AG10803 (cell line): ENCODE measurements around the gene IRF2.
"Not testable (repeated sequence)": the region's sequence is repeated elsewhere in the genome, so short reads cannot be mapped to it uniquely, and the experiment has no call there.

ENCODE experiments used
- DNase-seq: peaks from one replicate; pipeline ENCODE4 v3.0.0; 2010; ENCODE audit warnings: low read depth
- H3K4me3 ChIP-seq: 2 replicates; pipeline ENCODE4 v1.5.1; 2011; ENCODE audit warnings: mild to moderate bottlenecking, low read length, control low read depth
- TF ChIP-seq, protein P1 (sequence below): conservative IDR thresholded peaks from 2 replicates; pipeline ENCODE4 v1.5.1; 2011; ENCODE audit warnings: mild to moderate bottlenecking, low read length, control low read depth, inconsistent platforms

The IRF2 gene

DNA sequence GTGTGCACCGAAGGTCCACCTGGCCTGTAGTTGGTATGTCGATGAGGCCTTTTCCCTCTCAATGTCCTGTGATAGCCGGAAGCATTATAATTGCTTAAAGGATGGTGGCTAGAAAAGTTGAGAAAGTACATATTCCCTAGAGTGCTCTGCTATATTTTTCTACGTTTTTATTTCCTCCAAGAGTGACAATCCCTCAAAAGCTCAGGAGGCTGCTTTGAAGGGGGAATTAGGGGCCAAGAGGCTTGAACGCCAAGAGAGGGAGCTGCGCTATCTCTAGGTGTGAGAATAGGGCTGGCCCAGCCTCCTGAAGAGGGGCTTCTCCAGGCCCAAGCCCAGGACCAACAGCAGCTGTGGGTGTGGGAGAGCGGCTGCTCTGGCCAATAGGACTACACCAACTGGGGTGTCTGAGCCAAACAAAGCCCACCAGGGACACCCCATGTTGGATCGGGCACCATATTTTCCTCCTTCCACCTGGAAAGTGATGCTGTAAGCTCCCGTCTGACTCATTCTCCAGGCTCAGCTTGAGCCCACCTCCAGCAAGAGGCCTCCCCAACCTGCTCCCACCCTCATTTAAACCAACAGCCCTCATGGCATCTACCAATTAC lies 124.0 kb downstream of the IRF2 start:
- TF ChIP-seq, protein P1, sequence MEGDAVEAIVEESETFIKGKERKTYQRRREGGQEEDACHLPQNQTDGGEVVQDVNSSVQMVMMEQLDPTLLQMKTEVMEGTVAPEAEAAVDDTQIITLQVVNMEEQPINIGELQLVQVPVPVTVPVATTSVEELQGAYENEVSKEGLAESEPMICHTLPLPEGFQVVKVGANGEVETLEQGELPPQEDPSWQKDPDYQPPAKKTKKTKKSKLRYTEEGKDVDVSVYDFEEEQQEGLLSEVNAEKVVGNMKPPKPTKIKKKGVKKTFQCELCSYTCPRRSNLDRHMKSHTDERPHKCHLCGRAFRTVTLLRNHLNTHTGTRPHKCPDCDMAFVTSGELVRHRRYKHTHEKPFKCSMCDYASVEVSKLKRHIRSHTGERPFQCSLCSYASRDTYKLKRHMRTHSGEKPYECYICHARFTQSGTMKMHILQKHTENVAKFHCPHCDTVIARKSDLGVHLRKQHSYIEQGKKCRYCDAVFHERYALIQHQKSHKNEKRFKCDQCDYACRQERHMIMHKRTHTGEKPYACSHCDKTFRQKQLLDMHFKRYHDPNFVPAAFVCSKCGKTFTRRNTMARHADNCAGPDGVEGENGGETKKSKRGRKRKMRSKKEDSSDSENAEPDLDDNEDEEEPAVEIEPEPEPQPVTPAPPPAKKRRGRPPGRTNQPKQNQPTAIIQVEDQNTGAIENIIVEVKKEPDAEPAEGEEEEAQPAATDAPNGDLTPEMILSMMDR = no peak
- H3K4me3 ChIP-seq = no peak overlapping the region
- no peak for DNase-seq

DNA sequence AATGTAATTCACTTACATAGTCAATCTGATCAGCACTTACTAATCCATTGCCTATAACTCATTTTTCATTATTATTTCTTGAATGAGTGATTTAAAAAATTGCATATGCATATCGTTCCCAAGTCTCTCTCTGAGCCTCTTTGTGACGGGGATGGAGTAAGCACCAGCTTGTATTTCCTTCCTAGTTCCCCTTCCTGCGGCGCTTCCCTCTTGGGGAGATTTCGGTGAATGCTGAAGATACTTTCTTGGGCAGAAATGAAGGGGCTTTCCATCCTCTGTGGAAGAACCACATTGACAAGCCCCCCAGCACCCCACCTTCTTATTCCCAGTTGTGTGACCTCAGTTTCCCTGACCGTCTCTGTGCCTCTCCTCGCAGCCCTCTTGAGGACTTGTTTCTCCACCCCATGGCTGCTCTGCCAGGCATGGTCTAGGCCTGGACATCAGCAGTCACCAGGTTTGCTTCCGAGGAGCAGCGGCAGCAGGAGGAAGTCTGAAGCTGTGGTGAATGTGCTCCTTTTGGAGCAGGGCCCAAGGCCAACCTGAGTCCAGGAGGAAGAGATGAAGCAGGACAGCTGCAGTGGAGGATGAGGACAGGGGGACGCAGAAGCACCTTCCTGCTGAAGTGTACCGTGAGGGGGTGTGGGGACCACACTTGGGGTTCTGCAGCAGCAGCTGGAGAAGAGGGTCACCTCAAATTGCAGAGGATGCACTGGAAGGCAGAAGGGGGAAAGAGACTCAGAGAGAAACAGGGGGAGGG lies 124.9 kb downstream of the IRF2 start:
- no peak overlapping the region for H3K4me3 ChIP-seq
- no peak for DNase-seq
- TF ChIP-seq, protein P1 = no peak

DNA sequence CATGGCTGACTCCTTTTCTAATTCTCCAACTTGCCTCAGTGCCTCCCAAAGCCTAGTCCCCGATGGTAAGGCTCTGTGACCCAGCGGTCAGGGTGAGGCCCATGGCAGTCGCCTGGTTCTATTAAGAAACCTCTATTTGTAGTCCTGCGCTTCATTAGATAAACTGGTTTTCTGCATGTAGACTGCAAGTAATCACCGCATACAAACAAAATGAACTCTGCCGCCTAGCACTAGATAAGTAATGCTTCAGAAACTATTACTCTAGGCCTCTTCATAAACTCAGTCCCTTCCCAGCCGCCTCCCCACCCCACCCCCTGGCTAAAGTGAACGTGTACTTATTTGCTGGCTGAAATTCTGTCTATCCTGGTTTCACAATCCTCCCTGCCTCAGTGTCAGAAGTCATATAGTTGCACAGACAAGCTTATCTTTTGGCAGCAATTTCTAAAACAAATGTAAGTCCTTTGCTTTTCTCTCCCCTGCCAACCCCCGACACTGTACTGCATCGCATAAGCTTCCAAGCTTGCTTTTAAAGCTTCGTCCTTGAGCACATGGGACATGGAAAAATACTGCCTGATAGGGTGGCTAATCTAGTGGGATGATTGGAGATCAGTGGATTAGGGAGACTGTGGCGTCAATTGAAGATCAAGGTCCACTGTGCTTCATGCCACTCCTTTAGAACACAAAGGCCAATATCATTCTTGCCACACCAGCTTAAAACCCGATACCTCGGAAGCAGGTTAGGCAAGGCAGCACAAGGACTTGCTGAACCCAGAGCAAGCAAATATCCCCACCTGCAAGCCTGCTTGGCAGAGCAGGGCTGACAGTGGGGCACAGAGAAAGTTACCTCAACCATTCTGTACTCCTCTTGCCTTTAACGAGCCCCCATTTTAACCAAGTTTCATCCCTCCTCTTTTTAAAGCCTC lies 125.8 kb downstream of the IRF2 start:
- no peak overlapping the region for H3K4me3 ChIP-seq
- TF ChIP-seq, protein P1 = no peak
- no peak for DNase-seq

DNA sequence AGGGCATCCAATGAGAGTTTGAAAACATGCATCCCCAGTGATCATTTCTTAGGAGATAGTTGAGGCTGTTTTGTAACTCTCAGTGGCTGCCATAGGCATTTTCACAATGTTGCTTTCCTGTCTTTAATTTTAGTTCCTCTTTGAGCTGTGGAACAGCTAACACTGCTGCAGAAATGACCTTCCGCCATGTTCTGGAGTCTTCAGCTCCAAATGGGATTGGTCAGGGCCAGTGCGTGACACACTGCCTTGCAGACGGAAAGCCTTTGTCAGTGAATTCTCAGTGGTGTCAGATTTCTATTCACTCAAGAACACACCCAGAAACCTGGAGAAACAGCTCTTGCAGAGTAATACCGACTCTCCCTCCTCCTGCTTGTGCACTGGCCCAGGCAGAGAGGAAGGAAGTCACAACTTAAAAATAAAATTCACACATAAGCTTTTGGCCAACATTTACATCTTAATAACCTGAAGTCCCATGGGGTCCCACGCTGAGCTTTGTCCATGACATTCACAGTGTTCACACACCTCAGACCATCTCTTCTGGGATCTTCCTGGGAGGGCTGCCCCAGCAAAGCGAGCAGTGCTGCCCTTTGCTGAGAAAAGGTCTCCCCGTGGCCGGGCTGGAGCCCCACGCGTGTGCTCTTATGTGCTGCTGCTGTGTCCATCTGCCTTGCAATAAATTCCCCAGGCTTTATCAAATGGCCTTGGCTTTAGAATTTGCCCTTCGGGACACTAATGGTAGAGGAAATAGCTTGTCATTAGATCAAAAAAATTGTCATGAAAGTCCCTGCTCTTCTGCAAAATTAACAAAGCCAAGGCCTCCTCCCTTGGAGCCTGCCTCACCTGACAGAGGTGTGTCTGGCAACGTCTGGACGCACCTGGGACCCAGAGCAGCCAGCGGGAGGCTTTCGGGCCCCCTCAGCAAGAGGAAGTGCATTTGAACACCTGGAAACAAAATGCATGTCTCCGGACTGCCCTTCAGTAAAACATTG lies 126.8 kb downstream of the IRF2 start:
- TF ChIP-seq, protein P1 = no peak
- DNase-seq = peak; percentile 13
- no peak overlapping the region for H3K4me3 ChIP-seq

DNA sequence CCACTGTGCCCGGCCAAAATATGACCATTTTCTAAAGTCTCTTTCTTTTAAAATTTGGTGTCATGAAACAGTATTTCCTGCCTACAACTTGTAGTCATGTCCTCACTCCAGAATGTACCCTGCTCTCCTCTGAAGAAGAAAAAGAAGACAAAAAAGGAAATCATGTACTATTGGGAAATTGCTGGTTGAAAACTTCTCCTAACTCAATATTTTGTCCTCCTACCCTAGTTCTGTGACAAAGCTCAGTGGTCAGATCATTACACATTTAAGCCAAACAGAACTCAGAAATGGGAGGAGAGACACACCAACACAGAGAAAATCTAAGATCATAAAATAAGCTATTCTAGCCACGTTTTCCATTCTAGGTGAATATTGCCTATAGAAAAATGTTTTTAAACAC lies 127.7 kb downstream of the IRF2 start:
- H3K4me3 ChIP-seq = no peak overlapping the region

DNA sequence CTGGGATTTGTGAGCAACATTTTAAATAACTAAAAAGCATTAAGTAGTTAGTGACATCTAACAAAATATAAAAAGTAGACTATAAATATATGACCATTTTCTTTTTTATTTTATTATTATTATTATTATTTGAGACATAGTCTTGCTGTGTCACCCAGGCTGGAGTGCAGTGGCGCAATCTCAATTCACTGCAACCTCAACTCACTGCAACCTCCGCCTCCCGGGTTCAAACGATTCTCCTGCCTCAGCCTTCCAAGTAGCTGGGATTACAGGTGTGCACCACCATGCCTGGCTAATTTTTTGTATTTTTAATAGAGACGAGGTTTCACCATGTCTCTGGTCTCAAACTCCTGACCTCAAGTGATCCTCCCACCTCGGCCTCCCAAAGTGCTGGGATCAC lies 128.1 kb downstream of the IRF2 start:
- not testable (repeated sequence) for H3K4me3 ChIP-seq, DNase-seq

More for the DNA sequence above, 127.7 kb downstream of the IRF2 start:
- no peak for DNase-seq
- TF ChIP-seq, protein P1 = no peak
